NAMALWA (cell line): ENCODE measurements around the gene PIGK.
"Not testable (repeated sequence)": the region's sequence is repeated elsewhere in the genome, so short reads cannot be mapped to it uniquely, and the experiment has no call there.

ENCODE experiments used
- DNase-seq: peaks from one replicate; pipeline ENCODE4 v3.0.0-alpha.2; 2015; ENCODE audit warnings: low spot score

The PIGK gene

GRCh38 chr1:77193951-77194350 lies 25.3 kb downstream of the PIGK start:
- no peak for DNase-seq

GRCh38 chr1:77188770-77189169 lies 30.5 kb downstream of the PIGK start:
- no peak for DNase-seq

GRCh38 chr1:77186907-77187306 lies 32.3 kb downstream of the PIGK start:
- DNase-seq = not testable (repeated sequence)

GRCh38 chr1:77182083-77182482 lies 37.1 kb downstream of the PIGK start:
- no peak for DNase-seq

GRCh38 chr1:77179632-77180031 lies 39.6 kb downstream of the PIGK start:
- DNase-seq = no peak

- peak; percentile 1 for DNase-seq
These were observed 43.9 kb downstream of the PIGK start for GRCh38 chr1:77175230-77175844.

GRCh38 chr1:77170687-77171086 lies 48.5 kb downstream of the PIGK start:
- no peak for DNase-seq

- no peak for DNase-seq
These were observed 50.9 kb downstream of the PIGK start for GRCh38 chr1:77168358-77168757.

- DNase-seq = no peak
These were observed 54.7 kb downstream of the PIGK start for GRCh38 chr1:77164434-77164944.

- DNase-seq = not testable (repeated sequence)
These were observed 59.5 kb downstream of the PIGK start for GRCh38 chr1:77159706-77160105.

- DNase-seq = no peak
These were observed 63.0 kb downstream of the PIGK start for GRCh38 chr1:77156214-77156613.

- no peak for DNase-seq
These were observed 73.0 kb downstream of the PIGK start for GRCh38 chr1:77146270-77146669.

GRCh38 chr1:77143529-77144121 lies 75.6 kb downstream of the PIGK start:
- peak; percentile 25 for DNase-seq

GRCh38 chr1:77139389-77139788 lies 79.8 kb downstream of the PIGK start:
- no peak for DNase-seq

- DNase-seq = no peak
These were observed 84.9 kb downstream of the PIGK start for GRCh38 chr1:77134359-77134758.

GRCh38 chr1:77133731-77134358 lies 85.4 kb downstream of the PIGK start:
- no peak for DNase-seq

GRCh38 chr1:77126307-77126706 lies 92.9 kb downstream of the PIGK start:
- peak; percentile 70 for DNase-seq

- no peak for DNase-seq
These were observed 97.7 kb downstream of the PIGK start for GRCh38 chr1:77121503-77121902.

- DNase-seq = no peak
These were observed 98.3 kb downstream of the PIGK start for GRCh38 chr1:77120950-77121349.

- DNase-seq = no peak
These were observed 100.5 kb downstream of the PIGK start for GRCh38 chr1:77118712-77119111.

GRCh38 chr1:77104672-77105071 lies 114.6 kb downstream of the PIGK start:
- no peak for DNase-seq

GRCh38 chr1:77103486-77103885 lies 115.7 kb downstream of the PIGK start:
- DNase-seq = no peak

- no peak for DNase-seq
These were observed 118.4 kb downstream of the PIGK start for GRCh38 chr1:77100875-77101274.
